ENCODE results near the gene RBMS2. TPM values are rescaled to one million over a fixed set of nuclear protein-coding genes. Genes with fewer than 3 reads are reported as not detected.

RBMS2 gene
- total RNA-seq, 4 donors from 2014 or later, result 28.6 to 107 (median 33.0) TPM

DNA sequence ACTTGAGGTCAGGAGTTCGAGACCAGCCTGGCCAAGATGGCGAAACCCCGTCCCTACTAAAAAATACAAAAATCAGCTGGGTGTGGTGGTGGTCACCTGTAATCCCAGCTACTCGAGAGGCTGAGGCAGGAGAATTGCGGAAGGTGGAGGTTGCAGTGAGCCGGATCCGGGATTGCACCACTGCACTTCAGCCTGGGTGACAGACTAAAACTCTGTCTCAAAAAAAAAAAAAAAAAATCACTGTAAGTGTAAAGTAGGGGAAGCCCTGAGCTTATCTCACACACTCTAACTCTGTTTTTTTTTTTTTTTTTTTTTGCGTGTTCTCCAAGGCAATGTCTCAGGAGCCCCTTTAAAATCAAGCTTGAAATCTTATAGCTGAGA, 421 bp upstream of the RBMS2 start:
- Histone ChIP-seq H3K27me3 (no peaks in the 10 kb centered on the region), H3K27ac (peak overlapping the region; percentile 88 to 99), H3K36me3 (no peaks in the 10 kb centered on the region), H3K4me1 (peaks cover 4 to 5% of the 10 kb centered on the region in 2 donors), H3K9me3 (no peaks in the 10 kb centered on the region), H3K4me3 (peak overlapping the region; percentile 48 to 82)
- peak; percentile 31 to 36 for DNase-seq
- intact Hi-C loops (cut with DNase I; ENCODE audit: low total_unique reads), result no loop called here
- TF ChIP-seq POLR2A (IDR thresholded peaks at IDR 0.05), result no peak
- TF ChIP-seq, protein P1, sequence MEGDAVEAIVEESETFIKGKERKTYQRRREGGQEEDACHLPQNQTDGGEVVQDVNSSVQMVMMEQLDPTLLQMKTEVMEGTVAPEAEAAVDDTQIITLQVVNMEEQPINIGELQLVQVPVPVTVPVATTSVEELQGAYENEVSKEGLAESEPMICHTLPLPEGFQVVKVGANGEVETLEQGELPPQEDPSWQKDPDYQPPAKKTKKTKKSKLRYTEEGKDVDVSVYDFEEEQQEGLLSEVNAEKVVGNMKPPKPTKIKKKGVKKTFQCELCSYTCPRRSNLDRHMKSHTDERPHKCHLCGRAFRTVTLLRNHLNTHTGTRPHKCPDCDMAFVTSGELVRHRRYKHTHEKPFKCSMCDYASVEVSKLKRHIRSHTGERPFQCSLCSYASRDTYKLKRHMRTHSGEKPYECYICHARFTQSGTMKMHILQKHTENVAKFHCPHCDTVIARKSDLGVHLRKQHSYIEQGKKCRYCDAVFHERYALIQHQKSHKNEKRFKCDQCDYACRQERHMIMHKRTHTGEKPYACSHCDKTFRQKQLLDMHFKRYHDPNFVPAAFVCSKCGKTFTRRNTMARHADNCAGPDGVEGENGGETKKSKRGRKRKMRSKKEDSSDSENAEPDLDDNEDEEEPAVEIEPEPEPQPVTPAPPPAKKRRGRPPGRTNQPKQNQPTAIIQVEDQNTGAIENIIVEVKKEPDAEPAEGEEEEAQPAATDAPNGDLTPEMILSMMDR (IDR thresholded peaks at IDR 0.05), result no peak

GRCh38 chr12:56522411-56523193, 982 bp downstream of the RBMS2 start:
- peaks cover 5 to 6% of the 10 kb centered on the region in 2 donors for H3K4me1 ChIP-seq
- no peak for DNase-seq
- H3K27ac ChIP-seq, result peak overlapping the region; percentile 88 to 99
- peak overlapping the region; percentile 48 to 82 for H3K4me3 ChIP-seq
- no peaks in the 10 kb centered on the region for H3K9me3 ChIP-seq
- H3K36me3 ChIP-seq, result no peaks in the 10 kb centered on the region
- no peaks in the 10 kb centered on the region for H3K27me3 ChIP-seq
- TF ChIP-seq, protein P1 (IDR thresholded peaks at IDR 0.05), result no peak
- no peak for TF ChIP-seq POLR2A (IDR thresholded peaks at IDR 0.05)
- intact Hi-C loops (cut with DNase I; ENCODE audit: low total_unique reads), result no loop called here

DNA sequence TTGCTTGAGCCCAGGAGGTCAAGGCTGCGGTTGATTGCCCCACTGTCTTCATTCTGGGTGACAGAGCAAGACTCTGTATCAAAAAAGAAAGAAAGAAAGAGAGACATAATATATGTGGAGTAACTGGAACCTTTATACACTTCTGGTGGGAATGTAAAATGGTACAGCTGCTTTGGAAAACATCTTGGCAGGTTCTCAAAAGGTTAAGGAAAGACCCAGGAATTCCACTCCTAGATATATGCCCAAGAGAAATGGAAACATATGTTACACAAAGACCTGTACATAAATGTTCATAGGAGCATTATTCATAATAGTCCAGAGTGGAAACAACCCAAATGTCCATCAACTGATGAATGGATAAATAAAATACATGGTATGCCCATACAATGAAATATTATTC, 7.2 kb downstream of the RBMS2 start:
- H3K4me3 ChIP-seq, result no peak overlapping the region
- intact Hi-C loops (cut with DNase I; ENCODE audit: low total_unique reads), result no loop called here
- DNase-seq, result no peak
- no peak overlapping the region for H3K27ac ChIP-seq
- H3K36me3 ChIP-seq, result no peaks in the 10 kb centered on the region
- no peaks in the 10 kb centered on the region for H3K27me3 ChIP-seq
- peaks cover 5% of the 10 kb centered on the region in 2 donors for H3K4me1 ChIP-seq
- TF ChIP-seq POLR2A (IDR thresholded peaks at IDR 0.05), result no peak
- TF ChIP-seq, protein P1 (IDR thresholded peaks at IDR 0.05), result no peak
- no peaks in the 10 kb centered on the region for H3K9me3 ChIP-seq

- intact Hi-C loops (cut with DNase I; ENCODE audit: low total_unique reads), result no loop called here
- no peak for DNase-seq
- Histone ChIP-seq H3K9me3 (no peaks in the 10 kb centered on the region), H3K4me3 (no peak overlapping the region), H3K27me3 (no peaks in the 10 kb centered on the region), H3K36me3 (no peaks in the 10 kb centered on the region), H3K27ac (no peak overlapping the region), H3K4me1 (peaks cover 0 to 5% of the 10 kb centered on the region in 2 donors)
- no peak for TF ChIP-seq POLR2A (IDR thresholded peaks at IDR 0.05)
- TF ChIP-seq, protein P1 (IDR thresholded peaks at IDR 0.05), result no peak
Observed at GRCh38 chr12:56529656-56530055, 8.0 kb downstream of the RBMS2 start.

DNA sequence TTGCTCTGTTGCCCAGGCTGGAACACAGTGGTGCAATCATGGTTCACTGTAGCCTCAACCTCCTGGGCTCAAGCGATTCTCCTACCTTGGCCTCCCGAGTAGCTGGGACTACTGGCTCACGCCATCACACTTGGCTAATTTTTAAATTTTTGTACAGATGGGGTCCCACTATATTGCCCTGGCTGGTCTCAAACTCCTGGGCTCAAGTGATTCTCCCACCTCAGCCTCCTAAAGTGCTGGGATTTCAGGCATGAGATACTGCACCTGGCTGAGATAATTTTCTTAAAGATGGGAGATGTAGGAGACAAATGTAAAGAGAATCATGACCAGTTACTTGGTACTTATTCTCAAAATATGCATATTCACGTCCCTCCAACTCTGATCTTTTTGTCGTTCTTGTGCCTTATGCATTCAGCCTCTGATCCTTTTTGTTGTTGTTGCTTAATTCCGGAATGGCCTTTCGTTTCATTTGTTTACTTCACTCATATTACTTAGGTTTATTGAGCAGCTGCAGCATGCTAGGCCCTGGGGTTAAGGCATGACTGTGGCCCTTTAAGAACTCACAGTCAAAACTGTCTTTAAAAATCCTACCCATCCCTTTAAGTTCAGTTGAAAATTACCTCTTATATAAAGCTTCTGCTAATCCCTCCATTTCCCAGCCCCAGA, 8.9 kb downstream of the RBMS2 start:
- Histone ChIP-seq H3K4me3 (no peak overlapping the region), H3K27ac (no peak overlapping the region), H3K4me1 (peaks cover 0 to 5% of the 10 kb centered on the region in 2 donors), H3K27me3 (no peaks in the 10 kb centered on the region), H3K36me3 (no peaks in the 10 kb centered on the region), H3K9me3 (no peaks in the 10 kb centered on the region)
- intact Hi-C loops (cut with DNase I; ENCODE audit: low total_unique reads), result no loop called here
- DNase-seq, result no peak
- TF ChIP-seq POLR2A (IDR thresholded peaks at IDR 0.05), result no peak
- TF ChIP-seq, protein P1 (IDR thresholded peaks at IDR 0.05), result no peak

Measured in uterus (tissue), 4 donors.